ENCODE results near the gene ADGRA1. TPM values are rescaled to one million over a fixed set of nuclear protein-coding genes. Genes with fewer than 3 reads are reported as not detected.

Gene ADGRA1
- total RNA-seq, 1 experiment from 2014 or later, result not detected

DNA sequence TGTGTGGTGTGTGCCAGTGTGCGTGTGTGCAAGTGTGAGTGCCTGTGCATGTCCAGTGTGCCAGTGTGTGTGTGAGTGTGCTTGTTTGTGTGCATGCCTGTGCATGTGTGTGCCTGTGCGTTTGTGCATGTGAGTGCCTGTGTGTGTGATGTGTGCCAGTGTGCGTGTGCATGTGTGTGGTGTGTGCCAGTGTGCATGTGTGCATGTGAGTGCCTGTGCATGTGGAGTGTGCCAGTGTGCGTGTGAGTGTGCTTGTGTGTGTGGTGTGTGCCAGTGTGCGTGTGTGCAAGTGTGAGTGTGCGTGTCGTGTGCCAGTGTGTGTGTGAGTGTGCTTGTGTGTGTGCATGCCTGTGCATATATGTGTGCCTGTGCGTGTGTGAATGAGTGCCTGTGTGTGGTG is 33.8 kb downstream of the ADGRA1 start:
- Histone ChIP-seq H3K4me2 (ENCODE audit: low read length) (no peak overlapping the region), H3K9me3 (ENCODE audit: low read length) (no peaks in the 10 kb centered on the region), H3K79me2 (ENCODE audit: low read length) (no peaks in the 10 kb centered on the region), H3K27ac (ENCODE audit: low read length) (no peak overlapping the region), H3K9me2 (replicated peaks; ENCODE audit: low read length) (no peaks in the 10 kb centered on the region), H3F3A (ENCODE audit: low read length, unreplicated experiment) (no peaks in the 10 kb centered on the region), H3K9ac (ENCODE audit: low read length) (no peak overlapping the region), H3K4me1 (ENCODE audit: insufficient read depth, low read length) (no peaks in the 10 kb centered on the region), H4K20me1 (ENCODE audit: low read length) (no peaks in the 10 kb centered on the region), H3K4me3 (ENCODE audit: low read length) (no peak overlapping the region), H3K36me3 (ENCODE audit: low read depth, low read length) (no peaks in the 10 kb centered on the region), H3K27me3 (ENCODE audit: low read length) (peaks cover 17% of the 10 kb centered on the region), H2AFZ (ENCODE audit: low read length) (no peak overlapping the region)
- TF ChIP-seq EZH2phosphoT487 (IDR thresholded peaks at IDR 0.05; ENCODE audit: borderline replicate concordance, low read length) (no peak), EZH2 (IDR thresholded peaks at IDR 0.05; ENCODE audit: low read length, unreplicated experiment) (no peak)
- TF ChIP-seq, protein P1, sequence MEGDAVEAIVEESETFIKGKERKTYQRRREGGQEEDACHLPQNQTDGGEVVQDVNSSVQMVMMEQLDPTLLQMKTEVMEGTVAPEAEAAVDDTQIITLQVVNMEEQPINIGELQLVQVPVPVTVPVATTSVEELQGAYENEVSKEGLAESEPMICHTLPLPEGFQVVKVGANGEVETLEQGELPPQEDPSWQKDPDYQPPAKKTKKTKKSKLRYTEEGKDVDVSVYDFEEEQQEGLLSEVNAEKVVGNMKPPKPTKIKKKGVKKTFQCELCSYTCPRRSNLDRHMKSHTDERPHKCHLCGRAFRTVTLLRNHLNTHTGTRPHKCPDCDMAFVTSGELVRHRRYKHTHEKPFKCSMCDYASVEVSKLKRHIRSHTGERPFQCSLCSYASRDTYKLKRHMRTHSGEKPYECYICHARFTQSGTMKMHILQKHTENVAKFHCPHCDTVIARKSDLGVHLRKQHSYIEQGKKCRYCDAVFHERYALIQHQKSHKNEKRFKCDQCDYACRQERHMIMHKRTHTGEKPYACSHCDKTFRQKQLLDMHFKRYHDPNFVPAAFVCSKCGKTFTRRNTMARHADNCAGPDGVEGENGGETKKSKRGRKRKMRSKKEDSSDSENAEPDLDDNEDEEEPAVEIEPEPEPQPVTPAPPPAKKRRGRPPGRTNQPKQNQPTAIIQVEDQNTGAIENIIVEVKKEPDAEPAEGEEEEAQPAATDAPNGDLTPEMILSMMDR (conservative IDR thresholded peaks at IDR 0.05; ENCODE audit: low read depth, low read length), result no peak
- DNase-seq (no peak), ATAC-seq (no peak)
- POLR2A ChIA-PET (ENCODE audit: unreplicated experiment), result no interaction called here
- CTCF ChIA-PET, result no interaction called here
- intact Hi-C loops (cut with micrococcal nuclease), result loop anchor here (10.0 kb wide), 1 partner anchor 287 kb away; no protein-coding TSS in a partner anchor
- BruUV-seq (replicated peaks), result no TSS peak

DNA sequence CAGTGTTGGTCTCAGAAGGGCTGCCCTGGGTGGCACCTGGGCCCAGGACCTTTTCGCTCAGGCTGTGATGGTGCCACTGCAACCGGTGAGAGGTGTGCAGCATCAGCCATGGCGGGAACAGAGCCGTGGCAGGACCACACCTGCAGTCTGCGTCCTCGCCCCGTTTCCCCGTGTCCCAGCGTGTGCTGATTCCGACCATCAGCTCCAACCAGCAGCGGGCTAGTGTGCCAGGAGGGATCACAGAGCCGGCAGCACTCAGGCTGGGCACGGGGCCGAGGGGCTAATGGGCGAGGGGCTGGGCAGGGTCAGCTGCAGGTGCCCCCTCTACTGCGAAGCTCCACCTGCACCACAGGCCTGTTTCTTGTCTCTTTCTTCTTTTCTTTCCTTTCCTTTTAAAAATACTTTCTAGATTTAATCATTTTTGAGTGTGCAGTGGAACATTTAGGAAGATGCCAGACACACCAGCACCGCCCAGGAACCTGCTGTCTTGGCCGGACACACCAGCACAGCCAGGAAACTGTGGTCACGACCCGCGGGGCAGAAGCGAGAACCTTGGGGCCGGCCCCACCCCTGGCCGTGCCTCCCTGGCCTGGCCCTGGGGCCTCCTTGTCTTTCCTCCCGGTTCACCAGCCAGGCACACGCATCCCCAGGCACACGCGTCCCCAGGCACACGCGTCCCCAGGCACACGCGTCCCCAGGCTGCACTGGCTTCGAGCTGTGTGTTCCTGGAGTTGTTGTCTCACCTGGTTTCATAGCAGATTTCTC is 34.6 kb downstream of the ADGRA1 start:
- intact Hi-C loops (cut with micrococcal nuclease), result loop anchor here (10.0 kb wide), 1 partner anchor 288 kb away; no protein-coding TSS in a partner anchor
- BruUV-seq (replicated peaks), result no TSS peak
- H3K36me3 ChIP-seq (ENCODE audit: low read depth, low read length), result no peaks in the 10 kb centered on the region

More for the DNA sequence above, 34.6 kb downstream of the ADGRA1 start:
- Histone ChIP-seq H3K27ac (ENCODE audit: low read length) (no peak overlapping the region), H3K27me3 (ENCODE audit: low read length) (peaks cover 17% of the 10 kb centered on the region), H3K79me2 (ENCODE audit: low read length) (no peaks in the 10 kb centered on the region), H3K4me3 (ENCODE audit: low read length) (no peak overlapping the region), H3K9ac (ENCODE audit: low read length) (no peak overlapping the region), H3K9me2 (replicated peaks; ENCODE audit: low read length) (no peaks in the 10 kb centered on the region), H3K4me1 (ENCODE audit: insufficient read depth, low read length) (no peaks in the 10 kb centered on the region), H3F3A (ENCODE audit: low read length, unreplicated experiment) (no peaks in the 10 kb centered on the region), H2AFZ (ENCODE audit: low read length) (no peak overlapping the region), H3K9me3 (ENCODE audit: low read length) (no peaks in the 10 kb centered on the region), H4K20me1 (ENCODE audit: low read length) (no peaks in the 10 kb centered on the region), H3K4me2 (ENCODE audit: low read length) (no peak overlapping the region)
- DNase-seq (no peak), ATAC-seq (no peak)
- ChIA-PET POLR2A (ENCODE audit: unreplicated experiment) (no interaction called here), CTCF (no interaction called here)
- TF ChIP-seq EZH2phosphoT487 (IDR thresholded peaks at IDR 0.05; ENCODE audit: borderline replicate concordance, low read length) (no peak), EZH2 (IDR thresholded peaks at IDR 0.05; ENCODE audit: low read length, unreplicated experiment) (no peak)
- TF ChIP-seq, protein P1 (conservative IDR thresholded peaks at IDR 0.05; ENCODE audit: low read depth, low read length), result no peak

Data from PC-3 (cell line).